GM19455 (cell line): ENCODE data around the gene ABAT.

Experiments used
- ATAC-seq: cut with Tn5 transposase; IDR thresholded peaks from one replicate; pipeline ENCODE4 v1.9.1; 2021; ENCODE audit not compliant: unreplicated experiment

The ABAT gene

GRCh38 chr16:8714807-8715206 is 40.4 kb downstream of the ABAT start:
- ATAC-seq = no peak

- ATAC-seq = no peak
Observed at GRCh38 chr16:8716052-8716451, 41.6 kb downstream of the ABAT start.

- ATAC-seq = no peak
Observed at GRCh38 chr16:8716592-8716991, 42.2 kb downstream of the ABAT start.

DNA sequence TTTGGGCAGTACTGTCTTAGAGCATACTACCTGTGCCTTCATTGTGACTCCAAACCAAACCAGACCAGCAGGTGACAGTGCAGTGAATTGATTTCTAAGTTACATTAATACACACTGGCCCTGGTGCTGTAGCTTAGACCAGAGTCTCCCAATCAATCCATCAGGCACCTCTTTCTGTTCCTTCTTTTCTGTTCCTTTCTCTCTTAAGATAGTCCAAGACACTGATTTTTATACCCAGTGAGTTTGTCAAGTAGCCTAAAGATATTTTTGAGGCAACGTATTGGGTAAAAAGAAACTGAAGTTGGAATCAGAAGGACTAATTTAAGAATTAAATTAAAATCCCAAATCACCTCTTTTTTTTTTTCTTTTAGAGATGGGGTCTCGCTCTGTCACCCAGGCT is 43.1 kb downstream of the ABAT start:
- no peak for ATAC-seq

- no peak for ATAC-seq
Observed at GRCh38 chr16:8717892-8718415, 43.5 kb downstream of the ABAT start.

DNA sequence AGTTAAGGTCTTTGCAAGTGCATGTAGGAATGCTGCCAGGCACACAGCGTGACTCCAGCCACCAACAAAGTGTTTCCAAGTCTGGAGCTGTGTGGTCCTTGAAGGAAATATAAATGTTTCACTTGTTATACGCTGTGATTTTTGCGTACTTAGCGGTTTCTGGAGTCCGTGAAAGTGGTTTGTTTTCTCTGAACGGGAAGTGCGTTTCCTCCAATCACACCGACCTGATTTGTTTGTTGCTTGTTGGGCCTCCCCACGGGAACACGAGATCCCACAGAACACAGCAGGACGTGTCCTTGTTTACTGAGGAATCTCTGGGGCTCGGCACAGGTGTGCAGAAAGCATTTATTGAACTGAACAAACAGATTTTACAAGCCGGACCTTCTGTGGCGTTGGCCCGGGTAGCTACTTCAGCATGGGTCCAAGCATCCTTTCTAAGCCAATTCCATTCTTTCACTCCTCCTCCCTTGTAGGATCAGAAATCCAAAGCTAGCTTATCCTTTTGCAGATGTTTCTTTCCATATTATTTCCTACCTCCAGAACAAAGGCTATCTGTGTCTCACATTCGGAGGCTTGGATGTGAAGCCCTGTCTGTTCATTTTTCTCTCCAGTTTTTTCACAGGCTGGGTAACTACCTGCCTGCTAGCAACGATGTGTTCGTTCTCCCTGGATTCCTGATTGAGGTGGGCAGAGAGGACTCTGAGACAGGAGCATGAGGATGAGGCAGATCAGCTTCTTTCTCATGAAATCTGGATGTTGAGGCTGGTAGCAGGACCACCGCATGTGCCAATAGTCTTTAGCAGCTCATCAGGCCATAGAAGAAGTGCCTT is 44.6 kb downstream of the ABAT start:
- ATAC-seq = no peak

GRCh38 chr16:8720080-8720966 is 45.9 kb downstream of the ABAT start:
- ATAC-seq = no peak

DNA sequence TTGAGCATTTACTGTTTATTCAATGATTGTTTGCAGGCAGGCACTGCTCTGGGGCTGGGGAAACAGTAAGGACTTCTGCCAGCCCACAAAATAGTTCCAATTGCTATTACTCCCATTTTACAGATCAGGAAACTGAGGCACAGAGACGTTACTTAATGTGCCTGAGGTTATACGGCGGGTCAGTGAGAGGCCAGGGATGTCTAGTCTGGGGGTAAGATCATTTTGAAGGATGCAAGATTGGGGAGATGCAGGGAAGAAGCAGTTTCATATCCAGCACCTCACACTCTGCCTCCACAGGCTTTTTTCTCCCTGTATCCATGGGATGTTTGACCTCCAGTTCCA is 46.5 kb downstream of the ABAT start:
- no peak for ATAC-seq

DNA sequence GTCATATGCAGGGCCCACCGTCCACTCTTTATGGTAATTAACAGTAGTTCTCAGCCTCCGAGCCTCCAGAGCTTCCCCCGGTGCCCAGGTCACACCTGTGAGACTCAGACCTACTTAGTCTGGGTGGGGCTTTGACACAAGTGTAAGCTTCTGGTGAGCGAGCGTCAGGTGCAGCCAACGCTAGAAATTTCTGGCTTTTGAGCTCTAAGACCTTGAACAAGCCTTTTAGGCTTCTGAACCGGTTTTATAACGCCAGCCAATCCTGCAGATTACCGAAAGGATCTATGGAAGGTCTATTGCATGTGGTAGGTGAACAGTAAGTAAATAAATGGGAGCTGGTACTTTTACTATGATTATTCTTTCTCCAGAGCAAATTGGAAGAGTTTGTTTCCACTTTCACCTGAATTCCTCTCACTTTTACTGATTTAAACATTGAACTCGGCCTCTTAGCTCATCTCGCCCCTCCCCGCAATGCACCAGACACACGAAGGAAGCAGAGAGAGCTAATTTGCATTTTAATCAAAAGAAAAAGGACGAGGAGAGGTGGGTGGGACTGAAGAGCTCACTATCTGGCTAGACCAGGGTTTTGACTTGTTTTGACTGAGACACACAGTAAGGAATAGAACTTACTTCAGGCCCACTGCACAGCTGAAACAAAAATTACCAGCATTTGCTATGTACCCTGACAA is 47.1 kb downstream of the ABAT start:
- ATAC-seq = no peak

GRCh38 chr16:8722025-8722348 is 47.6 kb downstream of the ABAT start:
- no peak for ATAC-seq

- no peak for ATAC-seq
Observed at GRCh38 chr16:8725513-8726178, 51.2 kb downstream of the ABAT start.

GRCh38 chr16:8727131-8727806 is 52.9 kb downstream of the ABAT start:
- ATAC-seq = no peak

DNA sequence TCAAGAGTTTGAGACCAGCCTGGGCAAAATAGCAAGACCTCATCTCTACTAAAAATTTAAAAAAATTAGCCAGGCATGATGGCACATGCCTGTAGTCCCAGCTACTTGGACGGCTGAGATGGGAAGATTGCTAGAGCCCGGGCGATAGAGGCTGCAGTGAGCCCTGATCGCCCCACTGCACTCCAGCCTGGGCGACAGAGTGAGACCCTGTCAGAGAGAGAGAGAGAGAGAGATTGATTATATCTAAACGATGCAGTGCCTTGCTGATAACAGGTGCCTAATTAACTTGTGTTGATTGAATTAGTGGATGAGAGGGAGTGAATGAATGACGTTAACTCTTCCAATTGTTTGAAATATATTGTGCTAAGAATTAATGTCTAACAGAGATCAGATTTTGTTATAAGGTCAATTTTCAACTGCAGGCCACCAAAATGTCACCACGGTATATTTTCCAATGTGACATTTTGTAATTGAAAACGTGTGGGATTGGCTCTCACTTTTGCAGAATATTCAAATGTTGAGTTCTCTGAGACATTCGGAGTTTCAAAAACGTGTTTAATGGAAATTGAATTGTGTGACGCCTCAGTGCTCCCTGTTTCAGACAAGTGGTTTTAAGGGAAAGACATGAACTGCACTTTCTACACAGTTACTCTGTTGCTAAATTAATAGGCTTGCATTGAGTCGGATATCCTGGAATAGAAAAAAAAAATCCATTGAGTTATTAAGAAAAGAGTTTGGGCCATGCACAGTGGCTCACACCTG is 53.6 kb downstream of the ABAT start:
- ATAC-seq = no peak

DNA sequence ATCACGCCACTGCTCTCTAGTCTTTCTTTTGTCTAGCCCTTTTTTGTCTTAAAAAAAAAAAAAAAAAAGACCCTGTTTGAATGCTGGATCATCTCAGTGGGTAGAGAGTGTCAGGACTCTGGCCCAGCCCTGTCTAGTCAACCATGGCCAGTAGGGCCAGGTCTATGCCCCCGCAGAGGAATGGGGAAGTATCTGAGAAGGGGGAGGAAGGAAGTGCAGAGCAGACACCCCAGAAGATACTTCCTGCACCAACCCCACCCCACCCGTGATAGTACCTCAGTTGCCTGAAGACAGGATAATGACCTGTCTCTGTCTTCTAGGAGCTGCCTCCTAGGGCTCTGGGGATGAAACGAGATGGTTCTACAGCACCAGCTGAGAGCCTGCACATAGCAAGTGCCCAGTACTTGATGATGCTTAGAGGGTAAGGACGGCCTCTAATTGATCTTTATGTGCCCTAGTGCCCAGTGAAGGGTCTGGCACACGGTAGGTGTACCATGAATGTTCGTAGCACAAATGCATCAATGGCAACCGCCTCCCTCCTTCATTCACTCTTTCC is 55.4 kb downstream of the ABAT start:
- ATAC-seq = no peak

- no peak for ATAC-seq
Observed at GRCh38 chr16:8730335-8730915, 56.0 kb downstream of the ABAT start.

DNA sequence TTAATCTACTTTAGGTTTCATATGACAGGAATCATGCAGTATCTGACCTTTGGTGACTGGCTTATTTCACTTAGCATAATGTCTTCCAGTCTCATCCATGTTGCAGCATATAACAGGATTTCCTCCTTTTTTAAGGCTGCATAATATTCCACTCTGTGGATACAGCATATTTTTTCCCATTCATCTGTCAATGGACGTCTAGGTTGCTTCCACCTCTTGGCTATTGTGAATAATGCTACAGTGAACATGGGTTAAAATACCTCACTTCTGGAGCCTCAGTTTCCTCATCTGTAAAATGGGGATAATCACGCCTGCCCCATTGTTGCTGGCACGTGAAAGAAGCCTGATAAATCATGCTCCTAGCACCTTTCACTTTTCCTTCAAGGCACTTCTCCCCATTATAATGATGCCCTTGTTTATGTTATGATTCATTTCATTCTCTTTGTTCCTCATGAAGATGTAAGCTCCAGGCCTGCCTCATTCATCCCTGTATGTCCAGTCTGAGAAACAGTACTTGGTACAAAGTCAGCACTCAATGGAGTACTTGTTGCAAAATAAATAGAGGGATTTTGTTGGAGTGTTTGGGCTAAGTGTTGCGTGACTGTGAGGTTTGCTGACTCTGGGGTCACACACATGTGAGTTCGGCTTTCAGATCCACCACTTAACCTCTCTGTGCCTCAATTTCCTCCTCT is 59.6 kb downstream of the ABAT start:
- ATAC-seq = no peak

DNA sequence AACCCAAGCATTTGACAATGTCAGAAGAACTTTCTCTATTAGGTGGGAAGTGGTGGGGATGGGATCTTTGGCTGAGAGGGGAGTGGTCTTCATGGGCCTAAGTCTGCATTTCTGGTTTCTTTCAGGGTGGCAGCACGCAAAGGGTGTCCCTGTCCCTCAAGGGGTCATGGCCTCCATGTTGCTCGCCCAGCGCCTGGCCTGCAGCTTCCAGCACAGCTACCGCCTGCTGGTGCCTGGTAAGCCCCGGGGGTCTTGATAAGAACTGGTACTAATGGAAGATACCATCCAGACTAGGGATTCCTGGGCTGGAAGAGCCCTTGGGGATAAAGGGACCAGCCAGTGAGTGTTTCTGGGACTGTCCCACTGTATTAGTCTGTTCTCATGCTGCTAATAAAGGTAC is 61.2 kb downstream of the ABAT start:
- ATAC-seq = no peak

DNA sequence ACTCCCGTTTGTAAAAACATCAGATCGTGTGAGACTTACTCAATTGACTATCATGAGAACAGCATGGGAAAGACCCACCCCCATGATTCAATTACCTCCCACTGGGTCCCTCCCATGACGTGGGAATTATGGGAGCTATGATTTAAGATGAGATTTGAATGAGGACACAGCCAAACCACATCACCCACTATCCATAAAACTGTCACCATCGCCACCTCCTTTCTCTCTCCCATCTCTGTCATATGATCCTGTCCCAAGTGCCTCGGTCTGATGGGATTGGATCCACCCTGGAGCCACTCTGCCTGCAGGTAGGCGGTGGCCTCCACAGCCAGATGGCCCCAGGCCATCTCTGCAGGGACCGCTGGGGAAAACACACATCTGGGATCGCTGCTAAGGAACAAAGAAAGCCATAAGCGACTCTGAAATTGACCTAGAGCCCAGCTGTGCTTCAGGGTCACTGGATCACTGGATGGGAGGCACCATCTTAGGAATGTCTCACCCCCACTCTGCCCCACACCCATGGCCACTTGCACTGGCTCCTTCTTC is 61.8 kb downstream of the ABAT start:
- no peak for ATAC-seq
